ENCODE measurements around the gene CAVIN2.

Gene CAVIN2

DNA sequence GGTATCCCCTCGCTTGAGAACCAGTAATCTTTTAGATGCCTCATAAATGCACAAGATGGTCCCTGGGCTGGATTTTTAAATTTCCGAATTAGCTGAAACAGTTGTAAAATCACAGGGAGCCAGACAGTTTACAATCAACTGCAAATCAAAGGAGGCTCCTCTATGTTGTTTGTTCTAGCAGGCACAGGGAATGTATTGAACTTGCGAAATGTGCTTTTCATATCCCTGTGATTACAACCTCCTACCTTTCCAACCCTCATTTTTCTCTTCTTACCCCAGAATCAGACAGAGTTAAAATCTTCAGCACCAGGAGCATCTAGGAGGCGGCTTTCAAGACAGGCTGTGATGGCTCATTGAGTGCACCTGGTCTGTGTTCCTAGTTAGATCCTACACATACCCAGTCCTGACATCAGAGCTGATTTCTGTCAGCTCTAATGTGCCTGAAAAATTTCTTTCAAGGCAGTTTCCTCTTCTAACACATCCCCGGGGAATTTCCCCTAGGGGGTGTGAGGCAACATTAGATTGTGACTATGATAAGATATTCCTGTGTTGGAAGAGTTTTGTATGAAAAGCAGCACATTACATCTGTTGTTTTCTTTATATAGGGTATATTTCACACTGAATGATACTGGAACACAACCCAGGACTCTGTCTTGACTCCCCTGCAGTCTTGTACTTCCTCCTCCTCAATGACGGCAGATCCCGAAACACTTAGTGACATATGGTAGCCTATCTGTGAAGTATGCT is 17.9 kb upstream of the CAVIN2 start:
- DNase-seq = no peak

DNA sequence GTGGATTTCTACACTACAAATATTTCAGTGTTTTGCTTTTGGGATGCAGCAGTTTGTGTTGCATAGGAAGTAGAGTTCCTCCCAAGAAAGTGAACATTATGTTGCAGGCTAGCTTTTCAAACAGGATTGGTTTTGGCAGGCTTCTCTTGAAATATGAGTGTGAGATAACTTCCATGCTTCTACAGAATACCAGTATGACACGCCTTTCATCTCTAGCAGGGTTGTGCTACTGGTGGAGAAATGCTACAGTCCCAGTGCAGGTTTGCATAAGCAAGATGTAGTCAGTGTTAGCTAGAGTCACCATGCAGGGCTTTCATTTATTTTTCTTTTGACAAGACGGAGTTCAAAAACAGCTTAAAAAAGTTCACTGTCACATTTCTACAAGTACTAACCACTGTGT is 17.1 kb upstream of the CAVIN2 start:
- DNase-seq = no peak

DNA sequence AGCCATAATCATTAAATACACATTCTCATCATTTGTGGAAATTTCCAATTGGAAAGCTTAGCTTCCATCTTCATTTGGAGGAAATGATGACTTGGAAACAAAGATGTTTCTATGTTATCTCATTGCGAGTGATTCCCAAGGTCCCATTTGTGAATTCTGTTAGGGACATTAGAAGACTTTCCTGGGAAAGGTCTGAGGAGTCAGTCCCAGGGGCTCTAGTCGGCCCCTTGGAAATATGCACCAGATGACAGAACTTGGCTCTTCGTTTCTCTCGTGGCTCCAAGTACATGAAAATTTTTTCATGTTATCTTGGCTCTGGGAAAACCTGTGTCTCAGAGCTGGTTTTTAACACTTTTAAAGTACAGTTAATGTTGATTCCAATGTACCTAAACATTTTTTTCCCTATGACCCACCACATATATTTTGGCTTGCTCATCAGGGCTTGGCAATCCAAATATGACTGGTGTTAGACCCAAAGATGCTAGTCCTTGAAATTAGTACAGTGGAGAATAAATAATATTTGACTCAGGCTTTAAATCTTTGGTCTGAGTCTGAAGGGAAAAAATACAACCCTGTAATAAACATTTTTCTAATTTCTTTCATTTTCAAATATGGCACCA is 15.4 kb upstream of the CAVIN2 start:
- DNase-seq = no peak

DNA sequence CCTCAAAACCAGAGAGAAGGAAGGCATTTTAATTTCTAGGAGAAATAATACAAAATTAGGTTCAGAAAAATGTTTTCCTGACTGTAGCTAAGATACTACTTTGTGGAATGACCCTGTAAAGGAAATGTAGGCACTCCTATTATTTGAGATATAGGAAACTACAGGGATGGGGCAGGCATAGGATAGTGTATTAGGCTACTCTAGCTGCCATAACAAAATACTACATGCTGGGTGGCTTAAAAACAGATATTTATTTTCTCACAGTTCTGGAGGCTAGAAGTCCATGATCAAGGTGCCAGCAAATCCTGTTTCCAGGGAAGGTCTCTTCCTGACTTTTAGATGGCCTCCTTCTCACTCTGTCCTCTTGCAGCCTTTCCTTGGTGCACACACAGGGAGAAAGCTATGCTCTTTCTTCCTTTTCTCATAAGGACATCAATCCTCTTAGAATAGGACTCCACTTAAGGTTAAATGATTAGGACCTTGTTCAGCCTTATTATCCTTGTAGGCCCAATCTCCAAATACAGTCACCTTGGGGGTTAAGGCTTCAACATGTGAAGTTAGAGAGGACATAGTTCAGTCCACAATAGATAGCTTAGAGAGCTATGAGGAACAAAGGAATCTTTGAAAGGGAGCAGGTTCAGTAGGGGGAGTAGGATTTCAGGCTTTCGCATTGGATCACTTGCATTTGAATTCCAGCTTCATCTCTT is 14.0 kb upstream of the CAVIN2 start:
- DNase-seq = no peak

DNA sequence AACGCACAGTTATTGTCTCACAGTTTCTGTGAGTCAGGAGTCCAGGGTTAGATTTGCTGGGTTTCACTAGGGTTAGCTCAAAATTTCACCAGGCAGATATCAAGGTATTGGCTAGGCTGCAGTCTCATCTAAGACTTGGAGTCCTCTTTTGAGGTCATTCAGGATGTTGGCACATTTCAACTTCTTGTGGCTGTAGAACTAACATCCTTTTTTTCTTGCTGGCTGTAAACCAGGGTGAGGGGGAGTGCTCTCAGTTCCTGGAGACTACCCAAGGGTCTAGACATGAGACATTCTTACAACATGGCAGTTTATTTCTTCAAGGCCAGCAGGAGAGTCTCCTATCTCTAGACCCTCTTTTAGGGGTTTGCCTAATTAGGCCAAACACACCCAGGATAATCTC is 12.8 kb upstream of the CAVIN2 start:
- no peak for DNase-seq

DNA sequence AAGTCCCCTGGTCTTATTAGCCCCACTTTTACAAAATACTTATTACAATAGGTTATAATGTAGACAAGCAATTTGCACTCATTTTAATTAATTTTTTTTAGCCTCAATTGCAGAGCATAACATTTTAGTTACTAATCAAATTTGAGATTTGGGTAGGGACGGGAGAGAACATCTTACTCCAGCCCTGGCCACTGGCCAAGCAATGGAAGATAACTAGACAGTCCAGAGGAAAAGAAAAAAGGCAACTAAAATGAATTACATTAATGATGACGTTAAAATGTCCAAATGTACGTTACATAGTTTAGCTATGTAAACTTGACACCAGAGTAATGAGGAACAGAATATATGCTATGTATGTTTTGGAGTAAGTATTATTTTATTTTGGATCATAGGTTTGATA is 11.0 kb upstream of the CAVIN2 start:
- no peak for DNase-seq

DNA sequence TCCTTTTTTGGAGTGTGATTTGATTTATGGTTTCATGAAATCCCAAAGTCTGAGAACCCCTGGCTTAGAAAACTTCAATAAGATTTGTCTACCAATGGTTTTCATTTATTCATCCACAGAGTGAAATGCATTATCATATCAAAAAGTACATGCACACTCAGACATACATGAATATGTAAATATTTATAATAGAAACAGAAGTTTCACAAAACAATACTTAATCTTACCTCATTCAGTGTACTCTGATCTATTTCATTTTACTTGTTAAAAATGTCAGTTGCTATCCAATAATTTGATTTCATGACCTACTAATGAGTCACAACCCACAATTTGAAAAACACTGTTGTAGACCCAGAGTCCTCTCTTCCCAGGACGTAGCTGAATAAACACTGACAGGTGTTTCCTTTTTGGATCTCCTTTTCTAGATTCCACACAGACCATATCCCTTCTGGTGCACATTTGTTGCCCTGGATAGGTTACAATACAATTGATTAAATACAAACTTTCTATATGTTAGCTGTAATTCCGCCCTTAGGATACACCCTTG is 10.4 kb upstream of the CAVIN2 start:
- no peak for DNase-seq

DNA sequence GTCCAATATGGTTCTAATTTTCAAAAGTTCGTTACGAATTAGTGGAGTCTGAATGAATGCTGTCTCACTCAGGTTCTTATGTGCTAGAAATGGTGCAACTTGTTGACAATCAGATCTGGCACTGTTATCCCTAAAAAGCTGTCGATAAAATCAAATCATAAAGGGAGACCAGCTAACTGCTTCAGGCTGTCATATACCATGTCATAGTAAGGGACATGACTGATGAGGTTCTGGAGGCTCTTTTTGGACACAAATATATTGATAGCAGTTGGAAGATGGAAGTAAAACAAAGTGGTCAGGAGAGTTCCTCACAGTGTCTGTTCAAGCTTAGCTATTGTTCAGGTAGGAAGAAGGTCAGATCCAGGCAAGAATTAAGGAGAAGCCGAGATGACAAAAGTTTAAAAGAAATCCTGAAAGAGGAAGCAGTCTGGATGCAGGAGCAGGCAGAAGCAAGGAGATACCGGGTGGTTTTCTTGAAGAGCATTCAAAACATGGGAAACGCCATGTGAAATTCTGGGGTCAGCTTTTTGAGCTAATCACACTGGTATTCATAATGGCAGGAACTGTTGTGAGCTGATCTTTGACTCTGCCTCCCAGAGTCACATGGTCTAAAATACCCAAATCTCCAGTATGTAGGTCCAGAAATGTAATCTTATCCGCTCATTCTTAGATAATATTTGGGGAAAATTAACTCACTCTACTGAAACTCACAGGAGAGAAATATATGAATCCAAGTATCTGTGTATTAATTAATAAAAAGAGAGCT is 9.4 kb upstream of the CAVIN2 start:
- no peak for DNase-seq

DNA sequence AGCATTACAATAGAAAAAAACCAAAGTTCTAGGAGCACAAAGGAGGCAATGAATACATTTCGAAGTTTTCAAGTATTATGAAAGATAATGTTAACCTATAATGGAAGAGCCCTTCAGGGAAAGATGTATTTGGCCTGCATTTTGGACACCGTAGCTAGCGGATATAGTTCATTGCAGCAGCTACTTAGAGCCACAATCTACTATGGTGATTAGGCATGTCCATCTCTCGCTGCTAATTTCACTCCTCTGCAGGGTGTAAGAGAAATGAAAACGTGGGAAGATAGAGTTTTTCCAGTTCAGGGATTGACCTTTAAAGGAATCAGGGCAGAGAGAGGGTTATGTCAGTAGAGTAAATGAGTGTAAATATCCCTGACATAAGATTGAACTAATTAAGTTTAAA is 8.5 kb upstream of the CAVIN2 start:
- no peak for DNase-seq

DNA sequence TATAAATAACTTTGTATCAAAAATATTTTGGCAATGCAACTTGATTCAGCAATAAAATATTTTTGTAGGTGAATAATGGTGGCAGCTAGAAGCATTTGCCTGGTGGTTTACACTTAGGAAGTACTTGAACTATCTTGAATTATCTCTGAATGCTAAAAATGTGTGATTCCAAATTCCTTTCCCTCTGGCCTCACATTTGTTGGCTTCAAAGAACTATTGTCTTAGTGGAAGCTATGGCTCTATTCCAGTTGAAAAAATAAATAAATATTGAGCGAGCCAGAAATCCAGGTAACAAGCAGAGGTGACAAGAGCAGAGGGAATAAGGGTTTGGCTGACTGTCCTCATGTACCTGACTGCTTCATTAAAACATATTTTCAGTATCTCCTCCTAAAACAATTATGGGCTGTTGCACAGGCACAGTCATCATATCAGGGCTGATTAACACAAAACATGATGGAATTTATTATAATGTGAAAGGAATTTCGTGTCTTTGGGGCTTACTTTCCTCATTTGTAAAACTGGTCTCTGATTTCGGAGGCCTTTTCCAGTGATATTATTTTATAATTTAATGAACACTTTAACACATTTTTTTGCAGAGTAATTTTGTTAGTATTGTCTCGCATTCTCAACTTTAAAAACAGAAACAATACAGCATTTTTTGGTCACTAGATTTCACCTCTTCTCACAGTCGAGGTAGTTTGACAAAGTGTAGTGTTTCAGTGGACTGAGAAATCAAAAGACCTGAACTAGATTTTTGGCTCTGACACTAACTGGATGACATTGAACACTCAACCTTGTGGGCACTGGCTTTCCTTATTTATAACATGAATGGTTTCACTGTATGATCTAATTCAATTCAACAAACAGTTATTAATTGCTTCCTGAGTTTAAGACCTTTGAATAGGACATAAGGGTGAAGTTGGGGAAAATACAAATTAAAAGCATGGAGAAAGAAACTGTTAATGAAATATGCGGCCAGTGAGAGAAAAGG is 7.8 kb upstream of the CAVIN2 start:
- no peak for DNase-seq

DNA sequence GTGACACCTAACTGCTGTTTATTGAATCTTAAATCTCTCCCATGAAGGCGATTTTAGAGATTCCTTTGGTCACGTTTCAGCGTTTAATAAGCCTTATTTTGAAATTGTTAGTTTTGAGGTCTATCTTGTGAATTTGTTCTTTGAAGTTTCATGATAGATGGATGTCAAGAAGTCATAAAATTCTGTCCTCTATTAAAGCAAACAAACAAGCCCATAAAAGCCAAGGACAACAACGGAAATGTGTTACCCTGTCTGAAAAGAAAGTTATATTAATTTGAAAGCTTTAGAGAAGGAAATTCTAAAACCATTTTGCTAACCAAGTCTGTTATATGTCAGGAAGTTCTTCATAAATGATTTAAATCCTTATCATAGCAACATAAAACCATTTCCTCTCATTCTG is 7.0 kb upstream of the CAVIN2 start:
- no peak for DNase-seq

DNA sequence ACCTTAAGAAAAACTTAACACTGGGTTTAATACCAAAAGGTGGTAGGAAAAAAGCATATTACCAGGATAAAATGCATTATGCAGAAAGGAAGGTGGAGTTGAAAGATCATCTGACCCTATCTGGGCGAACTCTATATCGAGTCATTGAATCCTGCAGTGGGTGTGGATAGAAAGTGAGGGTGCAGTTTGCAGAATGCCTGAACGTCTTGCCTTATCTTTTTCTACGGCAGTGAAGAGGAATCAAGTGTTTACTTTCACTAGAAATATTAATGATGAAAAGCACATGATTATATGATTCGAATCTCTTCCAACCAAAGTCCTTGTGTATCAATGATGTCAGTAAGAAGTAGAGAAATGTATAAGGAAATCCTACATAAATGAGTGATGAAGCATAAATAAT is 4.3 kb upstream of the CAVIN2 start:
- no peak for DNase-seq

DNA sequence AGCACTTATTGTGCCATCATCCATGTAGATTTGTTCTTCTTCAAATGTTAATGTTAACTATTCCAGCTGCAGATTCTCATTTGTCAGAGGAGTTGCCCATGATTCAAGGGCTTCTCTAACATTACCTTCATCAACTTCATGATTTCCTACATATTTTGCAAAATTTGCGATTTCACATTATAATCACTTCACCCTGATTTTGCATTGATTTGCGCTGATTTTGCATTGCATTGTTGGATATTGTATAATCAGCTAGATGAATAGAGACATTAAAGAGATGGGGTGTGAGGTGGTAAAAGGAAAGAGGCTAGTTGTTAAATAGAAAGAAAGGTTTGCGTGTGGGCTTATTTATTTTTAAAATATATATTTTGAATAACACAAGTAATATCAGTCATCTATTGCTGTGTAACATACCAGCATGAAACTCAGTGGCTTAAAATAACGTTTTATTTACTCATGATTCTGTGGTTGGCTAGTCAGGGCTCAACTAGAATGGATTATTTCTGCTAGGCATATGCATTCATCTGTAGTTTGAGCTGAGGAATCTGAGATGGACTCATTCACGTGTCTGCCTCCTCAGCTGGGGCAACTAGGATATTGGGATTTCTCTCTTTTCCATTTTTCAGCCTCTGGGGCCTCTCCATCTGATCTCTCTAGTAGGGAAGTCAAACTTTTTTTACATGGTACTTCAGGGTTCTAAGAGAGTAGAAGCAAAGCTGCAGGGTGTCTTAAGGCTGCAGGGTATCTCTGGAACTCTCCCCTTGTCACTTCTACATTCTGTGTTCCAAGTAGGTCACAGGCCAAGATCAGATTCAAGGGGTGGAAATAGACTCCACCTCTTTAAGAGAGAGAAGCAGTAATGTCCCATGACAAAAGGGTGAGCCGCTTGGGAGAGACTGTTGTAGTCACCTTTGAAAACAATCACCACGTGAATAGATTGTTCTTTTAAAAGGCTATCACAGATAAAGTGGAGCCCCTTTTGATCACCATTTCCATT is 2.2 kb upstream of the CAVIN2 start:
- DNase-seq = no peak

DNA sequence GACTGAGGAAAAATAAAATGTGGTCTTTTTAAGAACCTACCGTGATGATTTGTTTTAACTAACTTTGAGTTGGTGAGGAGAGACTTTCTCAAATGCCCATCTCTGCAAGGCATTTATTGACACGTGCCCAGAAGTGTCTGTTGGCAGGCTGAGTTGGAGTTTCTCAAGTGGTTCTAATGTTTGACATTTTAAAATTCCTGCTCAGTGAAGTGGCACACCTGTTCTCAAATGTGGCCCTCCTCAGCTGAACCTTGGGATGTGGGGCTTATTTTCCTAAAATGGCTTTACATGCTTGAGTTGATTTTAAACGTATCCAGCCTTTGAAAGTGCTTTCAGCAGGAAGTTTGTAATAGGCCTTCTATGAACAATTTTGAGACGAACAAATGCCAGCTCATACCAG is 876 bp upstream of the CAVIN2 start:
- DNase-seq = no peak

DNA sequence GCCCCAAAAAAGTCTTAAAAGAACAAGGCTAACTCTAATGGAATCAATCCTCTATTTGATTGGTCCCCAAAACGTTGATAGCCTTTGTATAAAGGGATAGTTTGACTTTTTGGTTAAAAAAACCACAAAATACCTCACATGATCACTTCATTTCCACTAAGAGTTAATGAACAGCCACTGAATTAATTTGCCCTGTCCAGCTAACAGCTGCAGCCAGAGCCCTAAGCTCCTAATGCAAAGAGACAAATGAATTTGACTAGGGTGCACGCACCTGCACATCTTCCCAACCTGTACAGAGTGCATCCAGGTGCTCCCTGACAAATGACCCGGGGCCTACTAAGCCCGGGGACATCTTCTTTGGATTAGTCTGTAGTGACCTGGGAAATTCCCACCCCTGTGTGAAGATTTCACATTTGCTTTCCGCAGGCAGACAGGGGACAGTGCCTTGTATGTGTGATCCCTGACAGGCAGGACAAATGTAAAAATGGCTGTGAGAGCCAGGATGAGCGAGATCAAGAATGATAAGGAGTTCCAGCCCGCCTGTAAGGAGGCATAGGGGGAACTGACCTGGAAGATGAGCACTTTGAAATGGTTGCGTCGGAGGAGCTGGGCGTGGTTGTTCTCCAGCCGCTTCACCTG is 893 bp downstream of the CAVIN2 start:
- DNase-seq = no peak

DNA sequence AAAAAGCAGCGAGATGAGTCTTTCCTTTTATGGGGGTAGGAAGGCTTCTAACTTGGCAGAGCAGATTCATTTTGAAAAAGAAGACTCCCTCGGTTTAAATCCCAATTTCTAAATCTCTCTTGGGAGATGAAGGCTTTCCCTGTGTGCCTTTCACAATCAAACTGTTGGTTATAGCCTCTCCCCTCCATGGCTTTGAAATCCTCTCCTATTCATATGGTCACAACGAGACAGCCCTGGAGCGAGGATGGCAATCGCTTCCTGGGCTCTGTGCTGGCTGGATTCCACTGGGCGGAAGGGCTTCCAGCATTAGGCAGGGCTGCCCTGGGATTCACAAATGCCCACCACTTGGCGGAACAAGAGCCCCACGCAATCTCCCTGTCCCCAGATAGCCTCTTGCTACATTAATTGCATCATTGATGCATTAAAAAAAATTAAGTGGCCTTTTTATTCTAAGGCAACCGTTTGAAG is 1.6 kb downstream of the CAVIN2 start:
- no peak for DNase-seq

DNA sequence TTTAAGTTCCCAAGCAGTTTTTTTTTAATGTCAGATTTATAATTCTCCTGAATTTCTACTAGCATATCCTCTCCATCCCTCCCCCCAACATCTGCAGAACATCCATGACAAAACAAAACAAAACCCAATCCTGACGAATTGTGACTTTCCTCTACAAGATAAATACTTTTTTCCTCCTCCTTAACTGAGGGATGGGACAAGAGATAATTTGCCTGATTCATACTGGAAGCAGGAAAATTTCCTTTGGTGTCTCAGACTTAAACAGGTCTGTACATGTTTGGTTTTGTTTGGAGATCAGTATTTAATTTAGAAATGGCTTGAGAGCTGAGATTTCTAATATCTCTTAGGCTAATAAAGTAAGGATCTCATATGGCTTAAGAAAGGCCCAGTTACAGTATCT is 2.2 kb downstream of the CAVIN2 start:
- no peak for DNase-seq

DNA sequence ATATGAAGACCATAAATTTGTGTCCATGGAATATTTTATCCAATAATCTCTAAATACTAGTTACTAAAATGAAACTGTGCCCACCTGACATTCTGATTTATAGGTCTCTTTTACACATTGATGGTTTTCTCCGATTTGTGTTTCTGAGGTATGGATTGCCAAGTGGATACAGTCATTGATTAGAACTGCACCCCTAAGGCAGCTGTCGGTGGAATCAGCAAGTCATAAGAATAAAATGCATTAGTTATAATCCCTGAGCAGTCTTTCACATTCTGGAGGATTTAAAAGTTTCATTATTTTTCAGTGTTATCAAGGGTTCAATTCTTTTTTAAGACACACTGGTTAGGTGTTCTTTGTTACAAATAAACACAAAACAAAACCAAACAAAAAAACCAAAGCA is 6.0 kb downstream of the CAVIN2 start:
- no peak for DNase-seq

DNA sequence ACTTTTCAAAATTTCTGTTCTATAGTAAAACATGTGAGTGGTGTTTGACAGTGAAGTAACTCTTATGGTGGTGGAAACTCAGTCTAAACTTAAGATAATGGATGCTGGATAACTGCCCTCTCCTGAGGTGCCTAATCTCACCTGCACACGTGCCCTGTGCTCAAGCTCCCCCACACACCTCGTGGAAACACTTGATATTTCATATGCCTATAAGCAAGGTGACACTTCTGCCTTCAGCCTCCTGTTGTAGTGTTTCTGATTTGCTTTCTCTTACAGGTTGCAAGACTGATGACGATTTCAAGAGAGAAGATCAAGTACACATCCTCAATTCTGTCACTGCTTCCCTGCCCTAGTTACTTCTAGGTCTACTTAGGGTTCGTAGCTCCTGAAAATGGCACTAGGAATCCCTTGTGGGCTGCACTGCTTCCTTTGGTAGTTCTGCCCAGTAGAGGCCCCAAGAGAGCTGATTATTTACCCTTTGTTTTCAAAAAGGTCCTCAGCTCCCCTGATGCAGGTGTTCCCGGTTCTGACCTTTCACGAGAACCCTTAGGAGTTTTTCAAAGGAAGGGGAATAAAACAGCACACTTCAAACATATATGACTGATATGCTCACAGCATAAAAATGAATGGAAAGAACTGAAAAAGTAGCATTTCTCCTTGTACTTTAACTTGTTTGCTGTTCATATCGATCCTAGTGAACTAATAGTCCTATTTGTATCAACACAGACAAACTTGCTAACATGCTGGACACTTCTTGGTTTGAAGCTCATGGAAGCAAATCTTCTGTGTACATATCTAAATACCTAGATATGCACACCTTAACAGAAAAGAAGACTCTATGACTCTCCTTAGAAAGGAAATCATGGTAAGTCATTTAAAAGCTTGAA is 6.7 kb downstream of the CAVIN2 start:
- DNase-seq = no peak
